Fibroblast of lung (primary cell): ENCODE data around the gene PID1.

Source experiments
- CTCF ChIP-seq, 2 donors: IDR thresholded peaks in 1 of 2; conservative IDR thresholded peaks in 1 of 2; 1 replicate in 1 of 2; 2 replicates in 1 of 2; pipeline ENCODE4 v1.5.1; 2011 to 2012; ENCODE audit warnings: low read length in 2 of 2, control low read depth in 1 of 2, inconsistent platforms in 1 of 2, low read depth in 1 of 2, mild to moderate bottlenecking in 1 of 2
- EZH2 ChIP-seq: IDR thresholded peaks from 2 replicates; pipeline ENCODE4 v1.5.1; 2012; ENCODE audit warnings: low read length, control low read depth, mild to moderate bottlenecking; ENCODE audit errors: missing control alignments

- TF ChIP-seq CTCF (conservative IDR thresholded peaks at IDR 0.05 in 1 of 2, IDR thresholded peaks at IDR 0.05 in 1 of 2; ENCODE audit: low read depth in 1 of 2, low read length in 2 of 2) (no peak), EZH2 (no peak)
Measured at GRCh38 chr2:229109195-229109594, 161.9 kb downstream of the PID1 start.
